Lower leg skin (tissue), 4 donors: ENCODE measurements around the gene PARP14. TPM values are rescaled to one million over a fixed set of nuclear protein-coding genes. Genes with fewer than 3 reads are reported as not detected.
"Not testable (repeated sequence)": the region's sequence is repeated elsewhere in the genome, so short reads cannot be mapped to it uniquely, and the experiment has no call there.

Source experiments
- DNase-seq, 2 donors: peaks; one replicate each; pipeline ENCODE4 v3.0.0-alpha.2; 2019; ENCODE audit warnings: low spot score in 2 of 2
- H3K4me3 ChIP-seq: fragments of 200-600 bp; sonication (generic); 2 replicates; pipeline ENCODE4 v1.5.1; 2017; ENCODE audit warnings: mild to moderate bottlenecking, low read depth; ENCODE audit not compliant: poor library complexity, severe bottlenecking
- POLR2A ChIP-seq, 2 donors: fragments of 450-650 bp; IDR thresholded peaks; one replicate each; pipeline ENCODE4 v1.6.1; 2016 to 2017; ENCODE audit warnings: antibody characterized with exemption in 2 of 2, mild to moderate bottlenecking in 1 of 2, moderate library complexity in 1 of 2
- WGBS, 2 donors: methylation state at CpG; one replicate each; pipeline ENCODE4 v1.1.5; 2018; 5-methylcytosine and 5-hydroxymethylcytosine counted together
- intact Hi-C: fragments of 100-400 bp; cut with DNase I; formaldehyde crosslinking; loops from one replicate; pipeline ENCODE4 v1.15.0; 2023; ENCODE audit warnings: low total_unique reads
- total RNA-seq, 4 donors: library from RNA; depleted of rRNA; stranded (reverse); fragments of >200 nt; gene quantifications; one replicate each; pipeline ENCODE4 v1.1.0, GENCODE V29; 2016
- TF ChIP-seq, protein P1 (sequence below), 3 donors: fragments of 450-650 bp; IDR thresholded peaks; one replicate each; pipeline ENCODE4 v1.5.1; 2016; ENCODE audit warnings: antibody characterized with exemption in 3 of 3, mild to moderate bottlenecking in 3 of 3, moderate library complexity in 2 of 3

PARP14 gene
- total RNA-seq, 4 donors from 2014 or later = 4.9 to 14.5 (median 9.4) TPM

- DNase-seq = no peak
- no peak overlapping the region for H3K4me3 ChIP-seq
- TF ChIP-seq, protein P1, sequence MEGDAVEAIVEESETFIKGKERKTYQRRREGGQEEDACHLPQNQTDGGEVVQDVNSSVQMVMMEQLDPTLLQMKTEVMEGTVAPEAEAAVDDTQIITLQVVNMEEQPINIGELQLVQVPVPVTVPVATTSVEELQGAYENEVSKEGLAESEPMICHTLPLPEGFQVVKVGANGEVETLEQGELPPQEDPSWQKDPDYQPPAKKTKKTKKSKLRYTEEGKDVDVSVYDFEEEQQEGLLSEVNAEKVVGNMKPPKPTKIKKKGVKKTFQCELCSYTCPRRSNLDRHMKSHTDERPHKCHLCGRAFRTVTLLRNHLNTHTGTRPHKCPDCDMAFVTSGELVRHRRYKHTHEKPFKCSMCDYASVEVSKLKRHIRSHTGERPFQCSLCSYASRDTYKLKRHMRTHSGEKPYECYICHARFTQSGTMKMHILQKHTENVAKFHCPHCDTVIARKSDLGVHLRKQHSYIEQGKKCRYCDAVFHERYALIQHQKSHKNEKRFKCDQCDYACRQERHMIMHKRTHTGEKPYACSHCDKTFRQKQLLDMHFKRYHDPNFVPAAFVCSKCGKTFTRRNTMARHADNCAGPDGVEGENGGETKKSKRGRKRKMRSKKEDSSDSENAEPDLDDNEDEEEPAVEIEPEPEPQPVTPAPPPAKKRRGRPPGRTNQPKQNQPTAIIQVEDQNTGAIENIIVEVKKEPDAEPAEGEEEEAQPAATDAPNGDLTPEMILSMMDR (IDR thresholded peaks at IDR 0.05) = no peak
- no peak for TF ChIP-seq POLR2A (IDR thresholded peaks at IDR 0.05)
- intact Hi-C loops = no loop called here
- WGBS, 2 donors = 87 to 93% methylated on average over 4 of the region's 4 CpGs
Measured at GRCh38 chr3:122743581-122744120, 63.0 kb downstream of the PARP14 start.

DNA sequence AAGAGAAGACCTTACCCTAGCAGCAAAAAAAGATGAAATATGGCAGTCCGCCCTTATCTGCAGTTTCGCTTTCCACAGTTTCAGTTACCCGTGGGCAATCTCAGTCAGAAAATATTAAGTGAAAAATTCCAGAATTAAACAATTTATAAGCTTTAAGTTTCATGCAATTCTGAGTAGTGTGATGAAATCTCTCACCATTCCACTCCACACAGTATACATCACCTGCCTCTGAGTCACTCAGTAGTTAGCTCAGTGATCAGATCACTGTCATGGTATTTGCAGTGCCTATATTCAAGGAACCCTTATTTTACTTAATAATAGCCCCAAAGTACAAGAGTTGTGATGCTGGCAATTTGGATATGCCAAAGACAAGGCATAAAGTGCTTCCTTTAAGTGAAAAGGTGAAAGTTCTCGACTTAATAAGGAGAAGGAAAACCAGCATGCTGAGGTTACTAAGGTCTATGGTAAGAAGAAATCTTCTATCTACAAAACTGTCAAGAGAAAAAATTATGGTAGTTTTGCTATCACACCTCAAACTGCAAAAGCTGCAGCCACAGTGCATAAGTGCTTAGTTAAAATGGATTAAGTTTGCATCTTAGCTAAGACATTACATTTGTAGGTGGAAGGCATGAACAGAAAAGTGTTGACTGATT lies 64.9 kb downstream of the PARP14 start:
- intact Hi-C loops = no loop called here
- no peak overlapping the region for H3K4me3 ChIP-seq
- TF ChIP-seq, protein P1 (IDR thresholded peaks at IDR 0.05) = no peak
- no peak for TF ChIP-seq POLR2A (IDR thresholded peaks at IDR 0.05)
- no peak for DNase-seq
- 92 to 95% methylated on average over 4 of the region's 4 CpGs for WGBS, 2 donors

DNA sequence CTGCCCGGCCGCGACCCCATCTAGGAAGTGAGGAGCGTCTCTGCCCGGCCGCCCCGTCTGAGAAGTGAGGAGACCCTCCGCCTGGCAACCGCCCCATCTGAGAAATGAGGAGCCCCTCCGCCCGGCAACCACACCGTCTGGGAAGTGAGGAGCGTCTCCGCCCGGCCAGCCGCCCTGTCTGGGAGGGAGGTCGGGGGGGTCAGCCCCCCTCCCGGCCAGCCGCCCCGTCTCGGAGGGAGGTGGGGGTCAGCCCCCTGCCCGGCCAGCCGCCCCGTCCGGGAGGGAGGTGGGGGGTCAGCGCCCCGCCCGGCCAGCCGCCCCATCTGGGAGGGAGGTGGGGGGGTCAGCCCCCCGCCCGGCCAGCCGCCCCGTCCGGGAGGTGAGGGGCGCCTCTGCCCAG lies 66.7 kb downstream of the PARP14 start:
- intact Hi-C loops, DNase-seq, H3K4me3 ChIP-seq: not testable (repeated sequence)
- WGBS, 2 donors = 80 to 100% methylated on average over 3 to 4 of the region's 35 CpGs

DNA sequence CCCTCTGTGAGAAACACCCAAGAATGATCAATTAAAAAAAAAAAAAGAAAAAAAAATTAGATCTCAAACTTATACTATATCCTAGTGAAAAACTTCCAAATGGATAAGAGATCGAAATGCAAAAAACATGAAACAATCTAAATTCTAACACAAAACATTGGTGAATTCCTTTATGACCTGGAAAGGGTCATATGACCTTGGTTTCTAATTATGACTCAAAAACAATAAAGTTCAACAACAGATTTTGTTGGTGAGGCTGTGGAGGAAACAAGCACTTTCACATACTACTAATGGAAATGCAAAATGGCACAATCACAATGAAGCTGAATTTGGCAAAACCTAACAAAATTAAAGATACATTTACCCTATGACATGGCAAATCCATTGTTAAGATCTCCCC lies 67.7 kb downstream of the PARP14 start:
- TF ChIP-seq, protein P1 (IDR thresholded peaks at IDR 0.05) = no peak
- no peak for TF ChIP-seq POLR2A (IDR thresholded peaks at IDR 0.05)
- DNase-seq = no peak
- intact Hi-C loops = no loop called here
- no peak overlapping the region for H3K4me3 ChIP-seq
- WGBS, 2 donors = 95 to 100% methylated on average over 1 of the region's 1 CpG

- intact Hi-C loops = loop anchor here (10.0 kb wide), 1 partner anchor 280 kb away; no protein-coding TSS in a partner anchor
- 82 to 86% methylated on average over 5 of the region's 5 CpGs for WGBS, 2 donors
- no peak for DNase-seq
- H3K4me3 ChIP-seq = no peak overlapping the region
- TF ChIP-seq, protein P1 (IDR thresholded peaks at IDR 0.05) = no peak
- TF ChIP-seq POLR2A (IDR thresholded peaks at IDR 0.05) = no peak
Measured at GRCh38 chr3:122754929-122755328, 74.3 kb downstream of the PARP14 start.

DNA sequence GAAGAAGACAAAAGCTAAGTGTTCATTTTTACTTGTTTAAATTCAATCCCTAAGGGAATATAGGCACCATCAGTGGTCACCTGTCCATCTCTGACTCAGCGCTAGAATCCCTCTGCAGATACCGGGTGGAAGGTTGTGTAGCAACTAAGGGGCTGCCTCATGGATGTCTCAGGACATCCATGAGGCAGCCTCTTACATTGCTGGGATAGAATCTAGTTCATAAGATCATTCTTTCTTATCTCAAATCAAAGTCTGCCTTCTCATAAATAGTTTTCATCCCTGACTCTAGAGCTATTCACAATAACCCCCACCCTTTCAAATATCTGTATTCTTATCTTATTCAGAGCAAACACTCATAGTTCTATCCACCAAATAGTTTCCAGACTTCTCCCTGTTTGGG lies 74.9 kb downstream of the PARP14 start:
- intact Hi-C loops = loop anchor here (10.0 kb wide), 1 partner anchor 279 kb away; no protein-coding TSS in a partner anchor
- no peak for TF ChIP-seq POLR2A (IDR thresholded peaks at IDR 0.05)
- TF ChIP-seq, protein P1 (IDR thresholded peaks at IDR 0.05) = no peak
- DNase-seq = no peak
- 91 to 92% methylated on average over 2 of the region's 2 CpGs for WGBS, 2 donors
- H3K4me3 ChIP-seq = no peak overlapping the region
